ENCODE results near the gene RNF207. TPM values are rescaled to one million over a fixed set of nuclear protein-coding genes. Genes with fewer than 3 reads are reported as not detected.
A peak's percentile ranks its signal among the peaks of the same experiment; 100 is the strongest.

RNF207 gene
- total and polyA plus RNA-seq, 2 of the 8 experiments (the other 6 are each of a cell fraction or from before 2014, with no cell fraction given), result 3.9 to 5.4 TPM

DNA sequence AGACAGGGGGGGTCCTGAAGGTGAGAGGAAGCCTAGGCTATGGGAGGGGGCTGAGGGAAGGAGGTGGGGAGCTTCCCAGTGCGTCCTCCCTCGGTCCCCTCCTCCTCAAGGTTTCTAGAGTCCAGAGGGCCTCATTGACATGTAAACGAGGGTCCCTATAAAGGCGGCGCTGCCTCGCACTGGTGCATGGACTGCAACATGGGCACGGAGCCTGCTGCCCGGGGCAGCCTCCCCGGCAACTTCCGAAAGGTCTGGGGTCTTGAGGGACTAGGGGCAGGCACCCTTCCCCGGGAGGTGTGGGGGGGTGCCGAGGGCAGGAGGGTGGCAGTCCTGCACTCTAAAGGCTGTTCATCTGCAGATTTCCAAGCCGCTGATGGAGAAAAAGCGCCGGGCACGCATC lies 38.1 kb downstream of the RNF207 start, which contains the start of gene HES3:
Gene HES3, plus strand, starts transcription at position 187 of the 400 bp plus-strand sequence. Its CDS starts 187 bp downstream, at position 374.
- Histone ChIP-seq H2BK120ac (replicated peaks; ENCODE audit: low read depth, low read length) (peak within 1 kb of the TSS; percentile 47), H3K27ac (ENCODE audit: low read depth, low read length) (no peak within 1 kb of the TSS)
- TF ChIP-seq CREB1 (IDR thresholded peaks at IDR 0.05) (no peak), KDM5A (IDR thresholded peaks at IDR 0.05; ENCODE audit: low read length) (no peak), SIN3A (conservative IDR thresholded peaks at IDR 0.05 in 1 of 2, IDR thresholded peaks at IDR 0.05 in 1 of 2; ENCODE audit: low read depth in 1 of 2, low read length in 2 of 2) (peak in 1 of 2 experiments; percentile 23; a peak in 1 of 4 replicates)

More for the DNA sequence above, 38.1 kb downstream of the RNF207 start, which contains the start of gene HES3:
- no peak for FAIRE-seq
- Histone ChIP-seq H3K4me2 (ENCODE audit: insufficient read depth in 1 of 2, low read depth in 2 of 2, low read length in 2 of 2) (peak within 1 kb of the TSS; percentile 87 to 92), H3K4ac (replicated peaks; ENCODE audit: insufficient read length, low read depth, low read length) (peak within 1 kb of the TSS; percentile 79), H4K8ac (ENCODE audit: extremely low read depth, insufficient read depth, low read length) (no peak within 1 kb of the TSS; the same call in 1 of the 2 replicates), H3K23me2 (ENCODE audit: low read depth, low read length) (peaks cover 16% of the 10 kb centered on the region; the same call in 1 of the 2 replicates), H2BK12ac (ENCODE audit: low read depth, low read length) (peak within 1 kb of the TSS; percentile 99; the same call in 1 of the 2 replicates), H2BK15ac (ENCODE audit: low read length) (peak within 1 kb of the TSS; percentile 99; the same call in 1 of the 2 replicates), H3K4me3 (ENCODE audit: extremely low read depth in 1 of 4, insufficient read depth in 2 of 4, low read depth in 3 of 4, low read length in 4 of 4) (peak within 1 kb of the TSS; percentile 59 to 91 (median 90)), H4K20me1 (replicated peaks in 1 of 2; ENCODE audit: control insufficient read depth in 1 of 2, insufficient read depth in 2 of 2, low read length in 2 of 2) (peaks cover 9 to 16% of the 10 kb centered on the region in 2 experiments), H3K27me3 (replicated peaks in 1 of 4; ENCODE audit: control insufficient read depth in 3 of 4, extremely low read depth in 1 of 4, insufficient read depth in 3 of 4, low read length in 3 of 4) (peaks cover 2 to 24% (median 16%) of the 10 kb centered on the region in 4 experiments), H2AK5ac (ENCODE audit: low read depth, low read length) (peak within 1 kb of the TSS; percentile 67; the same call in 1 of the 2 replicates), H3K14ac (ENCODE audit: insufficient read length) (no peak within 1 kb of the TSS), H4K5ac (ENCODE audit: insufficient read length, low read depth, low read length) (peak within 1 kb of the TSS; percentile 27), H2AFZ (ENCODE audit: low read length) (no peak within 1 kb of the TSS), H3K23ac (ENCODE audit: insufficient read length) (no peak within 1 kb of the TSS), H2BK20ac (ENCODE audit: low read length) (peak within 1 kb of the TSS; percentile 72; the same call in 1 of the 2 replicates), H3K79me1 (ENCODE audit: low read depth, low read length) (no peaks in the 10 kb centered on the region), H3K4me1 (replicated peaks in 1 of 4; ENCODE audit: control insufficient read depth in 3 of 4, insufficient read depth in 4 of 4, low read length in 3 of 4) (peaks cover 18 to 42% (median 34%) of the 10 kb centered on the region in 4 experiments), H3K36me3 (ENCODE audit: control insufficient read depth in 2 of 4, insufficient read depth in 4 of 4, low read length in 3 of 4) (no peaks in the 10 kb centered on the region), H3K18ac (ENCODE audit: extremely low read depth, low read length) (peak within 1 kb of the TSS; percentile 97), H2BK5ac (ENCODE audit: low read depth, low read length) (peak within 1 kb of the TSS; percentile 60; the same call in 1 of the 2 replicates), H3K9ac (replicated peaks in 1 of 4; ENCODE audit: extremely low read depth in 1 of 4, low read depth in 3 of 4, low read length in 3 of 4) (peak within 1 kb of the TSS in 2 of 4 experiments; percentile 58 to 63; a peak in 4 of 7 replicates), H3K79me2 (ENCODE audit: control insufficient read depth in 1 of 2, insufficient read depth in 2 of 2, low read length in 2 of 2) (no peaks in the 10 kb centered on the region; a peak in 1 of 4 replicates), H3K56ac (replicated peaks; ENCODE audit: insufficient read length, low read depth, low read length) (no peak within 1 kb of the TSS), H3K9me3 (ENCODE audit: insufficient read depth in 2 of 2, low read depth in 1 of 2, low read length in 1 of 2) (no peaks in the 10 kb centered on the region), H4K91ac (replicated peaks; ENCODE audit: insufficient read length, low read length) (peak within 1 kb of the TSS; percentile 56)
- ChIA-PET CTCF (ENCODE audit: partially characterized antibody) (interaction anchor here (0.9 to 19.1 kb wide), 8 partner anchors 7 to 128 kb away, joined by 3 to 353 read pairs (median 29); partner anchors contain the start of genes ICMT, RNF207 and RPL22), POLR2A (ENCODE audit: partially characterized antibody) (interaction anchor here (0.7 to 9.3 kb wide), 11 partner anchors 6 to 204 kb away, joined by 3 to 64 read pairs (median 5); partner anchors contain the start of genes GPR153, ICMT and RNF207)
- 0% methylated on average over 15 of the region's 16 CpGs; no CpG with 5 or more reads in 1 of the 2 experiments for WGBS, 2 experiments (ENCODE audit: extremely low coverage in 1 of 2, insufficient coverage in 1 of 2, insufficient read length in 1 of 2, insufficient replicate concordance in 2 of 2, low coverage in 1 of 2, low lambda C conversion rate in 2 of 2, missing lambda C conversion rate in 1 of 2)
- DNase-seq (ENCODE audit: low read depth in 1 of 2, low spot score in 2 of 2), result peak in 1 of 2 experiments; percentile 69
